Measurements from ENCODE around the gene TLE5. TPM values are rescaled to one million over a fixed set of nuclear protein-coding genes. Genes with fewer than 3 reads are reported as not detected.

TLE5 gene
- total and polyA plus RNA-seq, 10 of the 15 experiments (the other 5 are each of a cell fraction or from before 2014, with no cell fraction given), result 2.5 to 373 (median 154) TPM

DNA sequence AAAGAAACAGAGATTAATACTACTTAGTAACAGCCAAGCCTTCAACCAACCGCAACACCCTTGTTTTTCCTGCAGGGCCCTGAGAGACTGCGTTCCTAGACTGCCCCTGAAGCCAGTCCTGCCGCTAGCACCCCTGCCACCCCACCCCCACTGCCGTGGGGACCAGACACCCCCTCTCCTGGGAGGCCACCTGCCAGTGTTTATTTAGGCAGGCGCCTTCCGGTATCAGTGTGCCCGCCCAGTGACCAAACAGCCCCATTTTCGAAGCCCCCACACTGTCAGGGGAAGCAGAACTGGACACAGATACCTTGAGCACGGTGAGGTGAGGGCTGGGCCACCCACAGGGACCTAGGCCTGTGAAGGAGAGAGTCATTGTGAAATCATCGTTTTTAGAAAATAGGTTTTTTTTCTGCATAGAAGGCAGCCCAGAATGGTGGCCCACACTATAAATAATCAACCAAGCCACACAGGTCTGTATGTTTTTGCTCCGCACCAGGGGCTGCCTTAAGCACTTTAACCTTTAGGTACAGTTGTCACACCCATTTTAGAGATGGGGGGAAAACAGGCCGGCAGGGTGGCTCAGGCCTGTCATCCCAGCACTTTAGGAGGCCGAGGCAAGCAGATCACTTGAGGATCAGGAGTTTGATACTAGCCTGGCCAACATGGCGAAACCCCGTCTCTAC, 3.5 kb upstream of the TLE5 start (continued):
- TF ChIP-seq, protein P1, sequence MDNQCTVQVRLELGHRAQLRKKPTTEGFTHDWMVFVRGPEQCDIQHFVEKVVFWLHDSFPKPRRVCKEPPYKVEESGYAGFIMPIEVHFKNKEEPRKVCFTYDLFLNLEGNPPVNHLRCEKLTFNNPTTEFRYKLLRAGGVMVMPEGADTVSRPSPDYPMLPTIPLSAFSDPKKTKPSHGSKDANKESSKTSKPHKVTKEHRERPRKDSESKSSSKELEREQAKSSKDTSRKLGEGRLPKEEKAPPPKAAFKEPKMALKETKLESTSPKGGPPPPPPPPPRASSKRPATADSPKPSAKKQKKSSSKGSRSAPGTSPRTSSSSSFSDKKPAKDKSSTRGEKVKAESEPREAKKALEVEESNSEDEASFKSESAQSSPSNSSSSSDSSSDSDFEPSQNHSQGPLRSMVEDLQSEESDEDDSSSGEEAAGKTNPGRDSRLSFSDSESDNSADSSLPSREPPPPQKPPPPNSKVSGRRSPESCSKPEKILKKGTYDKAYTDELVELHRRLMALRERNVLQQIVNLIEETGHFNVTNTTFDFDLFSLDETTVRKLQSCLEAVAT (IDR thresholded peaks at IDR 0.05), result 0 out of 2 replicates have a peak, but pooled peaks have one; percentile 4
- TF ChIP-seq, protein P2, sequence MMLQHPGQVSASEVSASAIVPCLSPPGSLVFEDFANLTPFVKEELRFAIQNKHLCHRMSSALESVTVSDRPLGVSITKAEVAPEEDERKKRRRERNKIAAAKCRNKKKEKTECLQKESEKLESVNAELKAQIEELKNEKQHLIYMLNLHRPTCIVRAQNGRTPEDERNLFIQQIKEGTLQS (IDR thresholded peaks at IDR 0.05; ENCODE audit: borderline replicate concordance, extremely low read depth, low read depth, low read length), result no peak
- TF ChIP-seq NFIC (IDR thresholded peaks at IDR 0.05; ENCODE audit: low read depth, low read length) (peak; percentile 39; the same call in 1 of the 2 replicates), IKZF2 (IDR thresholded peaks at IDR 0.05) (peak in 1 of 2 experiments; percentile 61; a peak in 2 of 4 replicates), CBX5 (IDR thresholded peaks at IDR 0.05; ENCODE audit: low read depth) (no peak), TBL1XR1 (IDR thresholded peaks at IDR 0.05; ENCODE audit: low read depth, low read length) (peak; percentile 59; the same call in 1 of the 2 replicates), EZH2 (IDR thresholded peaks at IDR 0.05; ENCODE audit: borderline replicate concordance, control insufficient read depth, low read depth, low read length) (no peak), CHD2 (IDR thresholded peaks at IDR 0.05; ENCODE audit: borderline replicate concordance, low read depth, low read length) (peak; percentile 75), CREM (IDR thresholded peaks at IDR 0.05; ENCODE audit: low read depth) (peak; percentile 65; the same call in 1 of the 2 replicates), NR2F1 (conservative IDR thresholded peaks at IDR 0.05) (0 out of 2 replicates have a peak, but pooled peaks have one; percentile 26), ZNF207 (IDR thresholded peaks at IDR 0.05; ENCODE audit: borderline replicate concordance) (no peak)
- TF ChIP-seq, protein P3, sequence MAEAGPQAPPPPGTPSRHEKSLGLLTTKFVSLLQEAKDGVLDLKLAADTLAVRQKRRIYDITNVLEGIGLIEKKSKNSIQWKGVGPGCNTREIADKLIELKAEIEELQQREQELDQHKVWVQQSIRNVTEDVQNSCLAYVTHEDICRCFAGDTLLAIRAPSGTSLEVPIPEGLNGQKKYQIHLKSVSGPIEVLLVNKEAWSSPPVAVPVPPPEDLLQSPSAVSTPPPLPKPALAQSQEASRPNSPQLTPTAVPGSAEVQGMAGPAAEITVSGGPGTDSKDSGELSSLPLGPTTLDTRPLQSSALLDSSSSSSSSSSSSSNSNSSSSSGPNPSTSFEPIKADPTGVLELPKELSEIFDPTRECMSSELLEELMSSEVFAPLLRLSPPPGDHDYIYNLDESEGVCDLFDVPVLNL (IDR thresholded peaks at IDR 0.05; ENCODE audit: low read depth, low read length), result no peak
- TF ChIP-seq, protein P4, sequence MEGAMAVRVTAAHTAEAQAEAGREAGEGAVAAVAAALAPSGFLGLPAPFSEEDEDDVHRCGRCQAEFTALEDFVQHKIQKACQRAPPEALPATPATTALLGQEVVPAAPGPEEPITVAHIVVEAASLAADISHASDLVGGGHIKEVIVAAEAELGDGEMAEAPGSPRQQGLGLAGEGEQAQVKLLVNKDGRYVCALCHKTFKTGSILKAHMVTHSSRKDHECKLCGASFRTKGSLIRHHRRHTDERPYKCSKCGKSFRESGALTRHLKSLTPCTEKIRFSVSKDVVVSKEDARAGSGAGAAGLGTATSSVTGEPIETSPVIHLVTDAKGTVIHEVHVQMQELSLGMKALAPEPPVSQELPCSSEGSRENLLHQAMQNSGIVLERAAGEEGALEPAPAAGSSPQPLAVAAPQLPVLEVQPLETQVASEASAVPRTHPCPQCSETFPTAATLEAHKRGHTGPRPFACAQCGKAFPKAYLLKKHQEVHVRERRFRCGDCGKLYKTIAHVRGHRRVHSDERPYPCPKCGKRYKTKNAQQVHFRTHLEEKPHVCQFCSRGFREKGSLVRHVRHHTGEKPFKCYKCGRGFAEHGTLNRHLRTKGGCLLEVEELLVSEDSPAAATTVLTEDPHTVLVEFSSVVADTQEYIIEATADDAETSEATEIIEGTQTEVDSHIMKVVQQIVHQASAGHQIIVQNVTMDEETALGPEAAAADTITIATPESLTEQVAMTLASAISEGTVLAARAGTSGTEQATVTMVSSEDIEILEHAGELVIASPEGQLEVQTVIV (IDR thresholded peaks at IDR 0.05; ENCODE audit: borderline replicate concordance, partially characterized antibody), result no peak
- TF ChIP-seq, protein P5, sequence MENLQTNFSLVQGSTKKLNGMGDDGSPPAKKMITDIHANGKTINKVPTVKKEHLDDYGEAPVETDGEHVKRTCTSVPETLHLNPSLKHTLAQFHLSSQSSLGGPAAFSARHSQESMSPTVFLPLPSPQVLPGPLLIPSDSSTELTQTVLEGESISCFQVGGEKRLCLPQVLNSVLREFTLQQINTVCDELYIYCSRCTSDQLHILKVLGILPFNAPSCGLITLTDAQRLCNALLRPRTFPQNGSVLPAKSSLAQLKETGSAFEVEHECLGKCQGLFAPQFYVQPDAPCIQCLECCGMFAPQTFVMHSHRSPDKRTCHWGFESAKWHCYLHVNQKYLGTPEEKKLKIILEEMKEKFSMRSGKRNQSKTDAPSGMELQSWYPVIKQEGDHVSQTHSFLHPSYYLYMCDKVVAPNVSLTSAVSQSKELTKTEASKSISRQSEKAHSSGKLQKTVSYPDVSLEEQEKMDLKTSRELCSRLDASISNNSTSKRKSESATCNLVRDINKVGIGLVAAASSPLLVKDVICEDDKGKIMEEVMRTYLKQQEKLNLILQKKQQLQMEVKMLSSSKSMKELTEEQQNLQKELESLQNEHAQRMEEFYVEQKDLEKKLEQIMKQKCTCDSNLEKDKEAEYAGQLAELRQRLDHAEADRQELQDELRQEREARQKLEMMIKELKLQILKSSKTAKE (IDR thresholded peaks at IDR 0.05; ENCODE audit: low read depth, poor library complexity, severe bottlenecking), result peak; percentile 35

Data from GM12878 (cell line).